ENCODE data around the gene ADIPOR2.

ADIPOR2 gene

GRCh38 chr12:1801303-1801975 lies 110.6 kb downstream of the ADIPOR2 start:
- no peak for DNase-seq

- DNase-seq: no peak
These were observed 112.9 kb downstream of the ADIPOR2 start for GRCh38 chr12:1803736-1804135.

GRCh38 chr12:1804545-1805332 lies 113.9 kb downstream of the ADIPOR2 start:
- DNase-seq: peak; percentile 70 to 87 (median 76)

- peak in 1 of 5 donors; percentile 9 for DNase-seq
These were observed 114.7 kb downstream of the ADIPOR2 start for GRCh38 chr12:1805441-1806081.

GRCh38 chr12:1806301-1807086 lies 115.6 kb downstream of the ADIPOR2 start:
- DNase-seq: no peak

GRCh38 chr12:1807087-1807860 lies 116.4 kb downstream of the ADIPOR2 start:
- DNase-seq: no peak

GRCh38 chr12:1808036-1808797 lies 117.3 kb downstream of the ADIPOR2 start:
- DNase-seq: no peak

- DNase-seq: no peak
These were observed 118.1 kb downstream of the ADIPOR2 start for GRCh38 chr12:1808798-1809480.

GRCh38 chr12:1809591-1810190 lies 118.8 kb downstream of the ADIPOR2 start:
- DNase-seq: no peak

GRCh38 chr12:1810201-1810930 lies 119.5 kb downstream of the ADIPOR2 start:
- no peak for DNase-seq

GRCh38 chr12:1810931-1811280 lies 120.0 kb downstream of the ADIPOR2 start:
- no peak for DNase-seq

- peak in 2 of 5 donors; percentile 19 to 60 for DNase-seq
These were observed 120.5 kb downstream of the ADIPOR2 start for GRCh38 chr12:1811281-1811947.

- DNase-seq: no peak
These were observed 121.0 kb downstream of the ADIPOR2 start for GRCh38 chr12:1811948-1812291.

- peak in 1 of 5 donors; percentile 25 for DNase-seq
These were observed 121.9 kb downstream of the ADIPOR2 start for GRCh38 chr12:1812650-1813302.

GRCh38 chr12:1814266-1814665 lies 123.4 kb downstream of the ADIPOR2 start:
- DNase-seq: no peak

GRCh38 chr12:1815108-1815507 lies 124.2 kb downstream of the ADIPOR2 start:
- DNase-seq: no peak

- no peak for DNase-seq
These were observed 125.2 kb downstream of the ADIPOR2 start for GRCh38 chr12:1815814-1816729.
